ENCODE measurements around the gene ST6GALNAC5.

Gene ST6GALNAC5

GRCh38 chr1:77037038-77037437 lies 169.8 kb downstream of the ST6GALNAC5 start:
- H3K27ac ChIP-seq, result no peak overlapping the region
- TF ChIP-seq CTCF (conservative IDR thresholded peaks at IDR 0.05), result no peak

- no peak overlapping the region for H3K27ac ChIP-seq
- TF ChIP-seq ZFX (IDR thresholded peaks at IDR 0.05), result no peak
- no peak for TF ChIP-seq CTCF (conservative IDR thresholded peaks at IDR 0.05)
Observed at GRCh38 chr1:77038000-77038399, 170.7 kb downstream of the ST6GALNAC5 start.

- H3K27ac ChIP-seq, result no peak overlapping the region
- TF ChIP-seq CTCF (conservative IDR thresholded peaks at IDR 0.05) (no peak), ZFX (IDR thresholded peaks at IDR 0.05) (no peak)
Observed at GRCh38 chr1:77039111-77039510, 171.8 kb downstream of the ST6GALNAC5 start.

- H3K27ac ChIP-seq, result no peak overlapping the region
- no peak for TF ChIP-seq CTCF (conservative IDR thresholded peaks at IDR 0.05)
- no peak for TF ChIP-seq ZFX (IDR thresholded peaks at IDR 0.05)
Observed at GRCh38 chr1:77039739-77040138, 172.5 kb downstream of the ST6GALNAC5 start.

- no peak for TF ChIP-seq ZFX (IDR thresholded peaks at IDR 0.05)
- no peak for TF ChIP-seq CTCF (conservative IDR thresholded peaks at IDR 0.05)
- H3K27ac ChIP-seq, result no peak overlapping the region
Observed at GRCh38 chr1:77040826-77041225, 173.5 kb downstream of the ST6GALNAC5 start.

- H3K27ac ChIP-seq, result no peak overlapping the region
- TF ChIP-seq CTCF (conservative IDR thresholded peaks at IDR 0.05) (no peak), ZFX (IDR thresholded peaks at IDR 0.05) (no peak)
Observed at GRCh38 chr1:77044133-77044849, 177.0 kb downstream of the ST6GALNAC5 start.

GRCh38 chr1:77047575-77047974 lies 180.3 kb downstream of the ST6GALNAC5 start:
- TF ChIP-seq ZFX (IDR thresholded peaks at IDR 0.05) (no peak), CTCF (conservative IDR thresholded peaks at IDR 0.05) (no peak)
- H3K27ac ChIP-seq, result no peak overlapping the region

All from C4-2B (cell line).